Measurements from ENCODE around the gene ACOT7.

Gene ACOT7

GRCh38 chr1:6358757-6359201 lies 34.8 kb downstream of the ACOT7 start:
- H3K4me3 ChIP-seq (ENCODE audit: low read length) = no peak overlapping the region

GRCh38 chr1:6358144-6358624 lies 35.4 kb downstream of the ACOT7 start:
- peaks cover 44% of the 10 kb centered on the region for H3K4me1 ChIP-seq (ENCODE audit: insufficient read depth, low read length)
- H3K4me3 ChIP-seq (ENCODE audit: low read length) = no peak overlapping the region
- no peak overlapping the region for H2AFZ ChIP-seq (ENCODE audit: low read depth, low read length)
- no peaks in the 10 kb centered on the region for H3K27me3 ChIP-seq (ENCODE audit: insufficient read depth, low read length)
- H3K36me3 ChIP-seq (ENCODE audit: insufficient read depth, low read length) = no peaks in the 10 kb centered on the region
- no peaks in the 10 kb centered on the region for H3K9me3 ChIP-seq (ENCODE audit: low read length)

More at GRCh38 chr1:6358757-6359201, 34.8 kb downstream of the ACOT7 start:
- Histone ChIP-seq H2AFZ (ENCODE audit: low read depth, low read length) (no peak overlapping the region), H3K9me3 (ENCODE audit: low read length) (peaks cover 3% of the 10 kb centered on the region), H3K4me1 (ENCODE audit: insufficient read depth, low read length) (peaks cover 38% of the 10 kb centered on the region), H3K27me3 (ENCODE audit: insufficient read depth, low read length) (no peaks in the 10 kb centered on the region), H3K36me3 (ENCODE audit: insufficient read depth, low read length) (no peaks in the 10 kb centered on the region)

- no peak overlapping the region for H2AFZ ChIP-seq (ENCODE audit: low read depth, low read length)
- H3K27me3 ChIP-seq (ENCODE audit: insufficient read depth, low read length) = no peaks in the 10 kb centered on the region
- H3K4me3 ChIP-seq (ENCODE audit: low read length) = no peak overlapping the region
- peaks cover 44% of the 10 kb centered on the region for H3K4me1 ChIP-seq (ENCODE audit: insufficient read depth, low read length)
- no peaks in the 10 kb centered on the region for H3K9me3 ChIP-seq (ENCODE audit: low read length)
- H3K36me3 ChIP-seq (ENCODE audit: insufficient read depth, low read length) = no peaks in the 10 kb centered on the region
These were observed 36.2 kb downstream of the ACOT7 start for GRCh38 chr1:6357243-6357936.

- peaks cover 39% of the 10 kb centered on the region for H3K4me1 ChIP-seq (ENCODE audit: insufficient read depth, low read length)
- H3K27me3 ChIP-seq (ENCODE audit: insufficient read depth, low read length) = no peaks in the 10 kb centered on the region
- no peaks in the 10 kb centered on the region for H3K9me3 ChIP-seq (ENCODE audit: low read length)
- no peak overlapping the region for H2AFZ ChIP-seq (ENCODE audit: low read depth, low read length)
- H3K36me3 ChIP-seq (ENCODE audit: insufficient read depth, low read length) = no peaks in the 10 kb centered on the region
- no peak overlapping the region for H3K4me3 ChIP-seq (ENCODE audit: low read length)
These were observed 37.9 kb downstream of the ACOT7 start for GRCh38 chr1:6355621-6356020.

GRCh38 chr1:6354659-6355317 lies 38.8 kb downstream of the ACOT7 start:
- H3K36me3 ChIP-seq (ENCODE audit: insufficient read depth, low read length) = no peaks in the 10 kb centered on the region
- H3K27me3 ChIP-seq (ENCODE audit: insufficient read depth, low read length) = no peaks in the 10 kb centered on the region
- H3K4me1 ChIP-seq (ENCODE audit: insufficient read depth, low read length) = peaks cover 31% of the 10 kb centered on the region
- H2AFZ ChIP-seq (ENCODE audit: low read depth, low read length) = no peak overlapping the region
- no peaks in the 10 kb centered on the region for H3K9me3 ChIP-seq (ENCODE audit: low read length)
- no peak overlapping the region for H3K4me3 ChIP-seq (ENCODE audit: low read length)

GRCh38 chr1:6353955-6354658 lies 39.5 kb downstream of the ACOT7 start:
- H2AFZ ChIP-seq (ENCODE audit: low read depth, low read length) = no peak overlapping the region
- H3K9me3 ChIP-seq (ENCODE audit: low read length) = no peaks in the 10 kb centered on the region
- H3K4me3 ChIP-seq (ENCODE audit: low read length) = no peak overlapping the region
- H3K27me3 ChIP-seq (ENCODE audit: insufficient read depth, low read length) = no peaks in the 10 kb centered on the region
- no peaks in the 10 kb centered on the region for H3K36me3 ChIP-seq (ENCODE audit: insufficient read depth, low read length)
- peaks cover 24% of the 10 kb centered on the region for H3K4me1 ChIP-seq (ENCODE audit: insufficient read depth, low read length)

- H3K4me1 ChIP-seq (ENCODE audit: insufficient read depth, low read length) = peaks cover 21% of the 10 kb centered on the region
- no peak overlapping the region for H3K4me3 ChIP-seq (ENCODE audit: low read length)
- H3K36me3 ChIP-seq (ENCODE audit: insufficient read depth, low read length) = no peaks in the 10 kb centered on the region
- H3K9me3 ChIP-seq (ENCODE audit: low read length) = no peaks in the 10 kb centered on the region
- H2AFZ ChIP-seq (ENCODE audit: low read depth, low read length) = no peak overlapping the region
- H3K27me3 ChIP-seq (ENCODE audit: insufficient read depth, low read length) = no peaks in the 10 kb centered on the region
These were observed 40.0 kb downstream of the ACOT7 start for GRCh38 chr1:6353619-6353954.

GRCh38 chr1:6352138-6352563 lies 41.4 kb downstream of the ACOT7 start:
- no peaks in the 10 kb centered on the region for H3K36me3 ChIP-seq (ENCODE audit: insufficient read depth, low read length)

GRCh38 chr1:6351480-6352137 lies 42.0 kb downstream of the ACOT7 start:
- H3K36me3 ChIP-seq (ENCODE audit: insufficient read depth, low read length) = no peaks in the 10 kb centered on the region
- no peak overlapping the region for H3K4me3 ChIP-seq (ENCODE audit: low read length)
- H3K4me1 ChIP-seq (ENCODE audit: insufficient read depth, low read length) = peaks cover 15% of the 10 kb centered on the region
- no peaks in the 10 kb centered on the region for H3K9me3 ChIP-seq (ENCODE audit: low read length)
- no peaks in the 10 kb centered on the region for H3K27me3 ChIP-seq (ENCODE audit: insufficient read depth, low read length)
- H2AFZ ChIP-seq (ENCODE audit: low read depth, low read length) = no peak overlapping the region

More at GRCh38 chr1:6352138-6352563, 41.4 kb downstream of the ACOT7 start:
- Histone ChIP-seq H2AFZ (ENCODE audit: low read depth, low read length) (no peak overlapping the region), H3K4me1 (ENCODE audit: insufficient read depth, low read length) (peaks cover 15% of the 10 kb centered on the region), H3K4me3 (ENCODE audit: low read length) (no peak overlapping the region), H3K9me3 (ENCODE audit: low read length) (no peaks in the 10 kb centered on the region), H3K27me3 (ENCODE audit: insufficient read depth, low read length) (no peaks in the 10 kb centered on the region)

- no peaks in the 10 kb centered on the region for H3K9me3 ChIP-seq (ENCODE audit: low read length)
- no peaks in the 10 kb centered on the region for H3K27me3 ChIP-seq (ENCODE audit: insufficient read depth, low read length)
- no peak overlapping the region for H2AFZ ChIP-seq (ENCODE audit: low read depth, low read length)
- peaks cover 15% of the 10 kb centered on the region for H3K4me1 ChIP-seq (ENCODE audit: insufficient read depth, low read length)
- no peaks in the 10 kb centered on the region for H3K36me3 ChIP-seq (ENCODE audit: insufficient read depth, low read length)
- H3K4me3 ChIP-seq (ENCODE audit: low read length) = no peak overlapping the region
These were observed 43.0 kb downstream of the ACOT7 start for GRCh38 chr1:6350416-6351088.

- no peak overlapping the region for H2AFZ ChIP-seq (ENCODE audit: low read depth, low read length)
- H3K27me3 ChIP-seq (ENCODE audit: insufficient read depth, low read length) = no peaks in the 10 kb centered on the region
- no peaks in the 10 kb centered on the region for H3K9me3 ChIP-seq (ENCODE audit: low read length)
- no peak overlapping the region for H3K4me3 ChIP-seq (ENCODE audit: low read length)
- no peaks in the 10 kb centered on the region for H3K36me3 ChIP-seq (ENCODE audit: insufficient read depth, low read length)
- peaks cover 15% of the 10 kb centered on the region for H3K4me1 ChIP-seq (ENCODE audit: insufficient read depth, low read length)
These were observed 44.2 kb downstream of the ACOT7 start for GRCh38 chr1:6349254-6349943.

- no peak overlapping the region for H2AFZ ChIP-seq (ENCODE audit: low read depth, low read length)
- no peak overlapping the region for H3K4me3 ChIP-seq (ENCODE audit: low read length)
- no peaks in the 10 kb centered on the region for H3K9me3 ChIP-seq (ENCODE audit: low read length)
- no peaks in the 10 kb centered on the region for H3K27me3 ChIP-seq (ENCODE audit: insufficient read depth, low read length)
- peaks cover 8% of the 10 kb centered on the region for H3K4me1 ChIP-seq (ENCODE audit: insufficient read depth, low read length)
- no peaks in the 10 kb centered on the region for H3K36me3 ChIP-seq (ENCODE audit: insufficient read depth, low read length)
These were observed 44.9 kb downstream of the ACOT7 start for GRCh38 chr1:6348511-6349191.
